BE2C (cell line): ENCODE results near the gene KCP.

Experiments used
- DNase-seq: peaks from one replicate; pipeline ENCODE4 v3.0.0-alpha.2; 2020
- H3K27me3 ChIP-seq: fragments of 250-450 bp; sonication (Bioruptor Pico); 2 replicates; pipeline ENCODE4 v1.5.1; 2020; ENCODE audit warnings: mild to moderate bottlenecking
- H3K36me3 ChIP-seq: fragments of 250-450 bp; sonication (Bioruptor Pico); 2 replicates; pipeline ENCODE4 v1.5.1; 2020; ENCODE audit warnings: mild to moderate bottlenecking
- H3K4me1 ChIP-seq: fragments of 250-450 bp; sonication (Bioruptor Pico); 2 replicates; pipeline ENCODE4 v1.5.1; 2020
- H3K4me3 ChIP-seq: 2 replicates; pipeline ENCODE4 v1.5.1; 2011; ENCODE audit warnings: low read depth, low read length
- H3K9me3 ChIP-seq: fragments of 250-450 bp; sonication (Bioruptor Pico); 2 replicates; pipeline ENCODE4 v1.5.1; 2020
- CTCF ChIP-seq: IDR thresholded peaks from 2 replicates; pipeline ENCODE4 v1.5.1; 2012; ENCODE audit warnings: mild to moderate bottlenecking, low read depth, low read length

KCP gene

DNA sequence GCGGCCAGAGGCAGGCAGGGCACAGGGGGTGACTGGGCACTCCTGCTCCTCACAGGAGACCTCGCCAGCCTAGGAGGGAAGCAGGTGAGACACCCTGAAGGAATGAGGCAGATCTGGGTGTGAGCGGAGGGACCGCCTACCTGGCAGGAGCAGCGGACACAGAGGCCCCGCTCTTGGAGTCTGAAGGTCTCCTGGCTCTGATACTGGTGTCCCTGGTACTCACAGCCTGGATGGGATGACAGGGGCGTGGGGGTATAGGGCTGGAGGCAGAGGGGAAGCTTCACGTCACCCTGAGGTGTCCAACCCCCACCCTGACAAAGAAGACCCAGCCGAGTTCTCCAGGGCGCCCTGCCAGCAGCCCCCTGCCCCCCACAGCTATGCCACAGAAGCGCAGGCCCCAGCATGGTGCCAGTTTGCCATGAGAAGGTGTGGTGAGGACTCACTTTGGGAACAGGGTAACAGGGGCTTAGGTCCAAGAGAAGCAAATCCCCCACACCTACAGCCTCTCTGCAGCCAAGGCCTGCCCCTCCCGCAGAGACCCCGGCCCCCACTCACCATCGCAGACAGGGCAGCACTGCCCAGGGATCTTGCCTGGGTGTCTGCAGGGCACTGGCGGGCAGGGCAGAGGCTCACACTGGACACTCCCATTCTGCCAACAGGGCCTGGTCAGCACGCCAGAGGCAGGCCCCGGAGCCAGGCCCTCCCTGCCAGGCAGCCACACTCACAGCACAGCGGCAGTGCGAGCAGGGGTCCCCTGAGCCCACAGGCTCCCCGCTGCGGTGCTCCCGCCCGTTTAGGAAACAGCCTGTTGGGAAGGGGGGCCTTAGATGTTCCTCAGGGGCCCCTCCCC is 17.0 kb downstream of the KCP start:
- H3K9me3 ChIP-seq, result no peaks in the 10 kb centered on the region
- peaks cover 4% of the 10 kb centered on the region; the same call in 1 of the 2 replicates for H3K27me3 ChIP-seq
- no peak overlapping the region for H3K4me3 ChIP-seq
- peak; percentile 4 for DNase-seq
- no peaks in the 10 kb centered on the region for H3K36me3 ChIP-seq
- no peaks in the 10 kb centered on the region for H3K4me1 ChIP-seq
- no peak for TF ChIP-seq CTCF

DNA sequence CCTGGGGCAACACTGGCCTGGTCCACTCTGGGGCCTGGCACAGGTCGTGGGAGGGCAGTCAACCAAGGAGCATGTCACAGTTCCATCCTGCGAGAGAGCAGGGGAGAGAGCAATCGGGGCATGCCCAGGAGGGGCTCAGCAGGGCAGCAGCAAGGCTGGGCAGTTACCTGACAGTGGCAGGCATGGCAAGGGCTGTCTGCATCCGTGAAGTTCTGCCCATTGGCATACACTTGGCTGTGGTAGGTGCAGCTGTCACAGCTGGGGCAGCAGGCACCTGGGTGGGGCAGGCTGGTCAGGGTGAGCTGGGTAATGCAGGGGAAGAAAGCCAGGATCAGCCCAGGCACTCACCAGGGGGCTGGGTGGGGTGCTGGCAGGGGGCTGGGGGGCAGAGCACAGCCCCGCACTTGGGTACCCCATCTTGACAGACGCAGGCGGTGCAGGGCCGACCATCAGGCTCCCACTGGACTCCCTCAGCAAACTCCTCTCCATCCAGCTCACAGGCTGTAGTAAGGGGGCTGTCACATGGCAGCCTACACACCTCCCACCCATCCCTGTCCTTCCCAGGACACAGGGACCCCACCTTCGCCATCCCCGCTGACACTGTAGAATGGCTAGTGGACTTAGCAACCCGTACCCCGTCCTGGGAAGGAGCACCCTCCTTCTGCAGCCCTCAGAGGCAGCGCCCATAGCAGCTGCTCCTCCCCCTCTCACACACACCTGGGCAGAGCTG is 17.8 kb downstream of the KCP start:
- Histone ChIP-seq H3K27me3 (peaks cover 4% of the 10 kb centered on the region; the same call in 1 of the 2 replicates), H3K36me3 (no peaks in the 10 kb centered on the region), H3K9me3 (no peaks in the 10 kb centered on the region), H3K4me3 (no peak overlapping the region), H3K4me1 (no peaks in the 10 kb centered on the region)
- DNase-seq, result peak; percentile 6
- TF ChIP-seq CTCF, result no peak

DNA sequence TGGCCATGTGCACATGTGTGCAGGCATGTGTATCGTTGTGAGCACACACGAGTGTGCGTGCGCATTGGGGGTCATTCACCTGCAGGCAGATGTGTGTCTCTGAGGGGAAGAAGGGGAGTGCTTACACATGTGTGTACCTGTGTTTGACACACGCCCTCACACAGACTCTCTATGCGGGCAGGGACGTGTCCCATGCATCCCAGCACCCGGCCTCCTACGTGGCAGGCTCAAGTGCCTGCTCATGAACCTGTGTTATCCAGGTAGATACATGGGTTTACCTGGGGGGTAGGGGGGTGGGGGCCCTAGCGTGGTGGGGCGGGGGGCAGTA is 18.6 kb downstream of the KCP start:
- no peak overlapping the region for H3K4me3 ChIP-seq
- H3K9me3 ChIP-seq, result no peaks in the 10 kb centered on the region
- H3K36me3 ChIP-seq, result no peaks in the 10 kb centered on the region
- H3K27me3 ChIP-seq, result peaks cover 4% of the 10 kb centered on the region; the same call in 1 of the 2 replicates
- DNase-seq, result peak; percentile 6
- H3K4me1 ChIP-seq, result no peaks in the 10 kb centered on the region
- no peak for TF ChIP-seq CTCF

- DNase-seq, result peak; percentile 17
- no peak overlapping the region for H3K4me3 ChIP-seq
- H3K9me3 ChIP-seq, result no peaks in the 10 kb centered on the region
- TF ChIP-seq CTCF, result no peak
- no peaks in the 10 kb centered on the region for H3K36me3 ChIP-seq
- no peaks in the 10 kb centered on the region for H3K4me1 ChIP-seq
- H3K27me3 ChIP-seq, result peaks cover 4% of the 10 kb centered on the region; the same call in 1 of the 2 replicates
Measured at GRCh38 chr7:128891110-128891941, 19.2 kb downstream of the KCP start.

GRCh38 chr7:128890306-128891109 is 20.0 kb downstream of the KCP start:
- TF ChIP-seq CTCF, result no peak
- Histone ChIP-seq H3K4me1 (no peaks in the 10 kb centered on the region), H3K4me3 (no peak overlapping the region), H3K9me3 (no peaks in the 10 kb centered on the region), H3K36me3 (no peaks in the 10 kb centered on the region), H3K27me3 (peaks cover 4% of the 10 kb centered on the region; the same call in 1 of the 2 replicates)
- DNase-seq, result peak; percentile 29
